Breast epithelium (tissue), 4 donors: Measurements from ENCODE around the gene C1GALT1C1. TPM values are rescaled to one million over a fixed set of nuclear protein-coding genes. Genes with fewer than 3 reads are reported as not detected.

Experiments
- DNase-seq, 2 donors: peaks; one replicate each; pipeline ENCODE4 v3.0.0-alpha.2; 2019; ENCODE audit warnings: low spot score in 2 of 2
- H3K27ac ChIP-seq, 2 donors: fragments of 200-600 bp; sonication (generic) in 1 of 2; one replicate each; pipeline ENCODE4 v1.5.1; 2016 to 2019; ENCODE audit warnings: mild to moderate bottlenecking in 1 of 2
- H3K27me3 ChIP-seq, 2 donors: fragments of 200-600 bp; sonication (generic) in 1 of 2; one replicate each; pipeline versions ENCODE4 v1.5.1 to v1.6.0; 2017 to 2019; ENCODE audit warnings: control low read depth in 1 of 2, mild to moderate bottlenecking in 1 of 2
- H3K36me3 ChIP-seq: fragments of 200-600 bp; one replicate; pipeline ENCODE4 v1.5.1; 2019
- H3K4me1 ChIP-seq, 2 donors: fragments of 200-600 bp; sonication (generic); one replicate each; pipeline ENCODE4 v1.5.1; 2016 to 2019; ENCODE audit warnings: control low read depth in 1 of 2
- H3K4me3 ChIP-seq, 3 donors: fragments of 200-600 bp; sonication (generic); 1 replicate in 2 of 3; 2 replicates in 1 of 3; pipeline ENCODE4 v1.5.1; 2016 to 2019; ENCODE audit warnings: mild to moderate bottlenecking in 3 of 3, moderate library complexity in 2 of 3
- H3K9me3 ChIP-seq, 2 donors: fragments of 200-600 bp; sonication (generic) in 1 of 2; one replicate each; pipeline ENCODE4 v1.5.1; 2016 to 2019; ENCODE audit warnings: control low read depth in 1 of 2
- CTCF ChIP-seq, 3 donors: fragments of 450-650 bp; IDR thresholded peaks; one replicate each; pipeline ENCODE4 v1.5.1; 2016 to 2017; ENCODE audit warnings: antibody characterized with exemption in 3 of 3, mild to moderate bottlenecking in 3 of 3, moderate library complexity in 3 of 3
- POLR2A ChIP-seq: fragments of 450-650 bp; IDR thresholded peaks from one replicate; pipeline ENCODE4 v1.6.1; 2016; ENCODE audit warnings: antibody characterized with exemption, mild to moderate bottlenecking, moderate library complexity
- POLR2AphosphoS5 ChIP-seq, 3 donors: sonication (generic); formaldehyde crosslinking; IDR thresholded peaks; one replicate each; pipeline ENCODE4 v1.6.1; 2017; ENCODE audit warnings: antibody characterized with exemption in 3 of 3
- intact Hi-C: fragments of 100-400 bp; cut with DNase I; formaldehyde crosslinking; loops from one replicate; pipeline ENCODE4 v1.15.1; 2023; ENCODE audit warnings: low total_unique reads
- total RNA-seq, 3 donors: library from RNA; depleted of rRNA; stranded (reverse); fragments of >200 nt; gene quantifications; one replicate each; pipeline ENCODE4 v1.1.0, GENCODE V29; 2016

C1GALT1C1 gene
- 10 to 100 TPM; 26.4 to 35.0 (median 31.5) TPM for total RNA-seq

GRCh38 chrX:120629667-120630537, at the start of gene C1GALT1C1:
TSS of gene C1GALT1C1 (minus strand) at chrX:120630054. CDS start at chrX:120627166, 2,888 bp downstream.
- Histone ChIP-seq H3K4me3 (peak within 1 kb of the TSS; percentile 57 to 65 (median 61)), H3K9me3 (no peaks in the 10 kb centered on the region), H3K4me1 (no peaks in the 10 kb centered on the region), H3K27ac (peak within 1 kb of the TSS; percentile 83 to 86), H3K27me3 (no peaks in the 10 kb centered on the region), H3K36me3 (no peaks in the 10 kb centered on the region)
- peak; percentile 81 to 88 for DNase-seq
- TF ChIP-seq CTCF (IDR thresholded peaks at IDR 0.05) (no peak), POLR2AphosphoS5 (IDR thresholded peaks at IDR 0.05) (peak in 2 of 3 donors; percentile 3 to 66)
- intact Hi-C loops, result no loop called here

- Histone ChIP-seq H3K4me1 (no peaks in the 10 kb centered on the region), H3K27me3 (peaks cover 0 to 4% of the 10 kb centered on the region in 2 donors), H3K27ac (no peak overlapping the region), H3K36me3 (no peaks in the 10 kb centered on the region), H3K9me3 (no peaks in the 10 kb centered on the region), H3K4me3 (no peak overlapping the region)
- TF ChIP-seq CTCF (IDR thresholded peaks at IDR 0.05) (no peak), POLR2A (no peak), POLR2AphosphoS5 (IDR thresholded peaks at IDR 0.05) (no peak)
- DNase-seq, result no peak
- intact Hi-C loops, result no loop called here
Measured at GRCh38 chrX:120677004-120677652, 47.3 kb upstream of the C1GALT1C1 start.

GRCh38 chrX:120672841-120673530, 43.1 kb upstream of the C1GALT1C1 start:
- TF ChIP-seq POLR2AphosphoS5 (IDR thresholded peaks at IDR 0.05) (no peak), CTCF (IDR thresholded peaks at IDR 0.05) (no peak), POLR2A (no peak)
- intact Hi-C loops, result no loop called here
- Histone ChIP-seq H3K36me3 (no peaks in the 10 kb centered on the region), H3K4me1 (no peaks in the 10 kb centered on the region), H3K27ac (peak overlapping the region; percentile 48 to 77), H3K4me3 (no peak overlapping the region), H3K9me3 (no peaks in the 10 kb centered on the region), H3K27me3 (no peaks in the 10 kb centered on the region)
- no peak for DNase-seq

GRCh38 chrX:120672389-120672788, 42.5 kb upstream of the C1GALT1C1 start:
- H3K4me3 ChIP-seq, result no peak overlapping the region
- peak in 1 of 2 donors; percentile 19 for DNase-seq
- intact Hi-C loops, result no loop called here
- H3K27me3 ChIP-seq, result no peaks in the 10 kb centered on the region
- no peak for TF ChIP-seq POLR2A
- TF ChIP-seq POLR2AphosphoS5 (IDR thresholded peaks at IDR 0.05), result peak in 1 of 3 donors; percentile 24
- H3K36me3 ChIP-seq, result no peaks in the 10 kb centered on the region
- H3K27ac ChIP-seq, result peak overlapping the region; percentile 48 to 77
- no peaks in the 10 kb centered on the region for H3K4me1 ChIP-seq
- no peaks in the 10 kb centered on the region for H3K9me3 ChIP-seq

GRCh38 chrX:120671963-120672362, 42.1 kb upstream of the C1GALT1C1 start:
- TF ChIP-seq CTCF (IDR thresholded peaks at IDR 0.05) (no peak), POLR2A (no peak), POLR2AphosphoS5 (IDR thresholded peaks at IDR 0.05) (no peak)
- H3K4me1 ChIP-seq, result no peaks in the 10 kb centered on the region
- H3K9me3 ChIP-seq, result no peaks in the 10 kb centered on the region
- peak overlapping the region; percentile 48 to 77 for H3K27ac ChIP-seq
- no peaks in the 10 kb centered on the region for H3K36me3 ChIP-seq
- intact Hi-C loops, result no loop called here
- H3K4me3 ChIP-seq, result no peak overlapping the region
- no peaks in the 10 kb centered on the region for H3K27me3 ChIP-seq
- no peak for DNase-seq
